ENCODE data around the gene GDPD4.

The GDPD4 gene

DNA sequence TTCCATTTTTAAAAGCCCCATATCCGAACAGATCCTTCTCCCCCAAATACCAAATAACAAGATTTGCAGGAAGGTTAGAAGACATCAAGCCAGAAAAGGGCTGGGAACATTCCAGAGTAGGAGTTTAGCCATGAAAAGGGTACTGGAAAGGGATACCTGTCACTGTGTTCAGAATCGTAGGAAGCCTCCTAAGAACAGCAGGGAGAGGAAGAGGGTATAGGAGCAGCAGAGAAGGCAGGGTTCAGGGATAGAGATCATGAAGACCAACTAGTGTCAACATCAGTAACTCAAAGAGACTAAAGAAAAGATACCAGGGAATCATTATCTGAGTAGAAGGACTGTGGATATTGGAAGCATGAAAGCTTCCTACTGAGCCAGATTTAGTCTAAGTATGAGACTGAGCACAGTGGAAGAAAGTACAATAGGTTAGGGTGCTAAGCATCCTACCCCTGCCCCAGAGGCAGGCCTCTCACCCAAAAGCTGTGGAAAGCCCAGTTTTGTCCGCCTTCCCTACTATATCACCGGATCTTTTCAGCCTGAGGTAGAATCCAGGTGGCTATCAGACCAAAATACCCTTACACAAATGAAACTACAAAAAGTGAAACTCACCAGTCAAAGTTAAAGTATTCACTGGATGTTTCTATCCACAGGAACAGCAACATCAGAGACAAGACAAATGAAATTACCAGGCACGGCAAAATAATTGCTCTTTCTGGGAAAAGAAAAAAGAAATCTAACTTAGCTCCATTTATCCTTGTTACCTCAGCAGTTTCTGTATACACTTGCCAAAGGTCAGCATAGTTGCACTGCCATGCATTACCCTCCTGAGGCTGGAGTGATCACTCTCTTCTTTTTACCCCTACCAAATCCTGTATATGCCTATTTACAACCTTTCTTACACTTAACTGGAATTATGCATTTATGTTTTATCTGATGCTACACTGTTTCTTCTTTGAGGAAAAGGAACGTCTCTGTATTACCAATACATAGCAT is 16.7 kb downstream of the GDPD4 start:
- H3K4me3 ChIP-seq (ENCODE audit: low read depth, low read length), result no peak overlapping the region
- TF ChIP-seq, protein P1, sequence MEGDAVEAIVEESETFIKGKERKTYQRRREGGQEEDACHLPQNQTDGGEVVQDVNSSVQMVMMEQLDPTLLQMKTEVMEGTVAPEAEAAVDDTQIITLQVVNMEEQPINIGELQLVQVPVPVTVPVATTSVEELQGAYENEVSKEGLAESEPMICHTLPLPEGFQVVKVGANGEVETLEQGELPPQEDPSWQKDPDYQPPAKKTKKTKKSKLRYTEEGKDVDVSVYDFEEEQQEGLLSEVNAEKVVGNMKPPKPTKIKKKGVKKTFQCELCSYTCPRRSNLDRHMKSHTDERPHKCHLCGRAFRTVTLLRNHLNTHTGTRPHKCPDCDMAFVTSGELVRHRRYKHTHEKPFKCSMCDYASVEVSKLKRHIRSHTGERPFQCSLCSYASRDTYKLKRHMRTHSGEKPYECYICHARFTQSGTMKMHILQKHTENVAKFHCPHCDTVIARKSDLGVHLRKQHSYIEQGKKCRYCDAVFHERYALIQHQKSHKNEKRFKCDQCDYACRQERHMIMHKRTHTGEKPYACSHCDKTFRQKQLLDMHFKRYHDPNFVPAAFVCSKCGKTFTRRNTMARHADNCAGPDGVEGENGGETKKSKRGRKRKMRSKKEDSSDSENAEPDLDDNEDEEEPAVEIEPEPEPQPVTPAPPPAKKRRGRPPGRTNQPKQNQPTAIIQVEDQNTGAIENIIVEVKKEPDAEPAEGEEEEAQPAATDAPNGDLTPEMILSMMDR (IDR thresholded peaks at IDR 0.05; ENCODE audit: borderline replicate concordance, insufficient read depth, low read depth, low read length), result no peak

- TF ChIP-seq, protein P1 (IDR thresholded peaks at IDR 0.05; ENCODE audit: borderline replicate concordance, insufficient read depth, low read depth, low read length), result no peak
- no peak overlapping the region for H3K4me3 ChIP-seq (ENCODE audit: low read depth, low read length)
These were observed 18.4 kb downstream of the GDPD4 start for GRCh38 chr11:77283101-77283500.

DNA sequence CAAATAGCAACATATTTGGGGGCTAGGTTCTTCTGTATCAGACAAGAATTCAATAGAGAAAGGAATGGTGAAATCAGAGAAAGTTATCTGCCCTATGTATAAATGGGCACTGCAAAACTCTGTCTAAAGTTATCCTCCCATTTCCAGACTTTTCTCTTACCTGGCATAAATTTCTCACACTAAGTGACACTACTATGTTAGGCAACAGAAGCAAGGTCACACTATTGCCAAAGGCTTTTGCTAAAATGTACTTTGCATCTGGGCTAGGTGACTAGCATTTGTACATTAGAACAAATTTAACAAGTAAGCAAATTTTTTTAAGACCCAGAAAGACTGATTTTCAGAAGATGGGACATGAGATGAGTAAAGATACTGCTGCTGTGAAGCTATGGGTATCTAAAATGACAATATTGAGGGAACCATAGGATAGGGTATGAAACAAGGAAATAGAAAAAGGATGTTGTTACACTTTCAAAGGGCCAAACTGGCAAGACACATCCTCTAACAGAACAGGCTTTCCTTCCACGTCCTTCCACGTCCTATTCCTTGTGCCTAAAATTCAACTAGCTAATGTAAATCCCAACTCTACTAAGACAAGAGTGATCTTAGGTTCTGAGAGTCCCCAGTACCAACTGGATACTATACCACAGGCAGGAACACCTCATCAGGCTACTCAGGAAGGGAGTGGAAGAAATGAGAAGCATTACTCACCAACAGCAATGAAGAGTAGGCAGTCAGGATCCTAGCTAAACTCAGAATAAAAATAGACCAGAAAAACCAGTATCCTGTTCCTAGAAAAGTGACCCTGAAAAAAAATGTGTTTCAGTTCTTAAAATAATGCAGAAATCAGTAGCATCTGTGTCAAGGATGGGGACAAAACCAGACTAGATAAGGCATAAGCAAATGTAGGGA is 22.6 kb downstream of the GDPD4 start:
- H3K4me3 ChIP-seq (ENCODE audit: low read depth, low read length), result no peak overlapping the region
- TF ChIP-seq, protein P1 (IDR thresholded peaks at IDR 0.05; ENCODE audit: borderline replicate concordance, insufficient read depth, low read depth, low read length), result no peak

DNA sequence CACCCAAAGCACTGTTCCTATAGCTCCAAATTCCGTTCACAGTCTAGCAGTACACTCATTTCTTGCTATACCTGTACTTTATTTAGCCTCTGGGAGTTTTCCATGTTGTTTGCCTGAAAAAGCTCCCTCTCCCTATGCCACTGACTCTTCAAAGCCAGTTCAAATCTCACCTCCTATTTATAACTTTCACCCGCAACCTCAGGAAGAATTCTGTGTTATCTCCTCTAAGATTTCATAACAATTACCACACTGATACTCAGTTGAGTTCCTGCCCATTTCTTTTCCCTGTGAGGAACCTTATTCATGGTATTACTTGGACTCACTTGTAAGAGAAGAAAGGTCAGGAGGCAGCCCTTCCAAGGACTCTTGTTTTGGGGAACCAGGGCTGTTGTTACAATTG is 25.2 kb downstream of the GDPD4 start:
- H3K4me3 ChIP-seq (ENCODE audit: low read depth, low read length), result no peak overlapping the region
- TF ChIP-seq, protein P1 (IDR thresholded peaks at IDR 0.05; ENCODE audit: borderline replicate concordance, insufficient read depth, low read depth, low read length), result no peak

- no peak overlapping the region for H3K4me3 ChIP-seq (ENCODE audit: low read depth, low read length)
- TF ChIP-seq, protein P1 (IDR thresholded peaks at IDR 0.05; ENCODE audit: borderline replicate concordance, insufficient read depth, low read depth, low read length), result no peak
These were observed 30.6 kb downstream of the GDPD4 start for GRCh38 chr11:77270921-77271320.

GRCh38 chr11:77269484-77270123 is 31.9 kb downstream of the GDPD4 start:
- no peak overlapping the region for H3K4me3 ChIP-seq (ENCODE audit: low read depth, low read length)
- TF ChIP-seq, protein P1 (IDR thresholded peaks at IDR 0.05; ENCODE audit: borderline replicate concordance, insufficient read depth, low read depth, low read length), result no peak

Measured in GM12875 (cell line).